GM19099 (cell line): ENCODE measurements around the gene TLE3.

Experiments
- POLR2A ChIP-seq: IDR thresholded peaks from 3 replicates; pipeline ENCODE4 v1.6.1; 2011; ENCODE audit warnings: low read depth; ENCODE audit not compliant: insufficient read length; ENCODE audit errors: extremely low read depth

The TLE3 gene

DNA sequence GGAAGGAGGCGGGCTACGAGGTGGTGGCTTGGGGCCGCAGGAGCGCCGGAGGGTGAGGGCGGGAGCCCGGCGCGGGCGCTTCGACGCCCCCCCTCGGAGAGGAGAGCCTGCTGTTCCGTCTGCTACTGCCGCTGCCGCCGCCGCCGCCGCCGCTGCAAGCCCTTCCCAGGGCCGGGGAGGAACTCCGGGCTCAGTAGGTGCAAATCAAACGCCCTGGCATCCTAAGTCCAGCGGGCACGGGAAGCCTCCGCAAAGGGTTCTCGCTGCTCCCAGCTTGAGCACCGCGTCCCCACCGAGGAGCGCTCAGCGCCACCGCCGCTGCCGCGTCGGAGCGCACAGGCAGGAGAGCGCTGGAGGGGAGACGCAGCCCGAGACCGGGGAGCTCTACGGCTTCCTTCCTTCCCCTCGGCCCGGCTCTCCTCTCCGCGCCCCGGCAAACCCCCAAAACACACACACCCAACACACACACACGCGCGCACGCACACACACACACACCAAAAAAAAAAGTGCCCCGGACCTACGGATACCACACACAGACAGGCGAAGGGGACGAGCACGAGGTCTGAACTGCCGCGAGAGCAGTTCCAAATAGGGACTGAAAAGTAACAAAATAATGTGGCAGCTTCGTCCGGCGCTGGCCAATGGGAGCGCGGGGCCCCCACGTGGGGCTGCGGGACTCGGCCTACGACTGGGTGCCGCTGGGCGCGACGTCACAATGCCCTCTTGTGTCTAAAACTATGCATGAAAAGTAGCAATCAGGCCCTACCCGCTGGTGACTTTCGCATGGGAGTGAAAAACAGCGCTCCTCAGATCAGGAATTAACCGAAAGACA, at the start of gene TLE3:
TSS of gene TLE3 (minus strand) at position 597 of the 832 bp plus-strand sequence. CDS start 1,119 bp downstream, outside the sequence.
- peak; percentile 94 for TF ChIP-seq POLR2A

GRCh38 chr15:70147178-70147760, 49.6 kb upstream of the TLE3 start:
- TF ChIP-seq POLR2A = no peak

DNA sequence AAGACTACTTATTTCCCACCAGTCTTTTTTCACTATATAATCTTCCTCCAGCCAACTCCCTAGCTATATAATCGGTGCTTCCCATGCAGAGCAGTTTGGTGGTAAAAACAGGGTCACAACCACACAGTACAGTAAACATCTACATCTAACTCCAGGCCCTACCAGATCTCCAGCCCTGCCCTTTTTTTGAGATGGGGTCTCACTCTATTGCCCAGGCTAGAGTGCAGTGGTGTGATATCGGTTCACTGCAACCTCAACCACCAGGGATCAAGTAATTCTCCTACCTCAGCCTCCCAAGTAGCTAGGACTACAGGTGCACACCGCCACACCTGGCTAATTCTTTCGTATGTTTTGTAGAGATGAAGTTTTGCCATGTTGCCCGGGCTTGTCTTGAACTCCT, 49.1 kb upstream of the TLE3 start:
- TF ChIP-seq POLR2A = no peak

DNA sequence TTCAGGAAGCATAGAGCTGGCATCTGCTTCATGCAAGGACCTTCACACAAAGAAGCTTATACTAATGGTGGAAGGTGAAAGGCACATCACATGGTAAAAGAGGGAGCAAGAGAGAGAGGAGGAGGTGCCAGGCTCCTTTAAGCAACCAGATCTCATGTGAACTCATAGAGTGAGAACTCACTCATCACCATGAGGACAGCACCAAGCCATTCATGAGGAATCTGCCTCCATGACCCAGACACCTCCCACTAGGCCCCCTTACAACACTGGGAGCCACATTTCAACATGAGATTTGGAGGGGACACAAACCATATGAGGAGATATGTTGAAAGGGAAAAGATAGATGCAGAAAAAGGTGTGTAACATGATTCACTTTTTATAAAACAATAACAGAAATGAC, 48.4 kb upstream of the TLE3 start:
- TF ChIP-seq POLR2A = no peak

DNA sequence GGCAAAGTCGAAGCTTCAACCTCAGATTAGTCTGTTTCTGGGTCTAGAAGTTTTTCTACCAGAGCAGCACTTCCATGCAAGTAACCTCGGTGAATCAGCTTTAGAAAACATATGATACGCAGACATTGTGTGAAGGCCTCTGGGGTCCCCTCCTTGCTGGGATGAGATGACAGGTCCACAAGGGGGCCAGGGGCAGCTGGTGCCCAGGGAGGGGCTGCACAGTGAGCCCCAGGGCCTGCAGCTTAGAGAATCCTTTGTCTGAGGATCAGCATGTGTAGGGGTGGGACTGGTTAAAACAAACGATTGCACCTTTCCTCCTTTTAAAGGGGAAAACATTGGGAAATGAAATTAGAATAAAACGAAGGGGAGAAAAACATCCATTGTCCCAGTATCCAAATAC, 47.5 kb upstream of the TLE3 start:
- no peak for TF ChIP-seq POLR2A

DNA sequence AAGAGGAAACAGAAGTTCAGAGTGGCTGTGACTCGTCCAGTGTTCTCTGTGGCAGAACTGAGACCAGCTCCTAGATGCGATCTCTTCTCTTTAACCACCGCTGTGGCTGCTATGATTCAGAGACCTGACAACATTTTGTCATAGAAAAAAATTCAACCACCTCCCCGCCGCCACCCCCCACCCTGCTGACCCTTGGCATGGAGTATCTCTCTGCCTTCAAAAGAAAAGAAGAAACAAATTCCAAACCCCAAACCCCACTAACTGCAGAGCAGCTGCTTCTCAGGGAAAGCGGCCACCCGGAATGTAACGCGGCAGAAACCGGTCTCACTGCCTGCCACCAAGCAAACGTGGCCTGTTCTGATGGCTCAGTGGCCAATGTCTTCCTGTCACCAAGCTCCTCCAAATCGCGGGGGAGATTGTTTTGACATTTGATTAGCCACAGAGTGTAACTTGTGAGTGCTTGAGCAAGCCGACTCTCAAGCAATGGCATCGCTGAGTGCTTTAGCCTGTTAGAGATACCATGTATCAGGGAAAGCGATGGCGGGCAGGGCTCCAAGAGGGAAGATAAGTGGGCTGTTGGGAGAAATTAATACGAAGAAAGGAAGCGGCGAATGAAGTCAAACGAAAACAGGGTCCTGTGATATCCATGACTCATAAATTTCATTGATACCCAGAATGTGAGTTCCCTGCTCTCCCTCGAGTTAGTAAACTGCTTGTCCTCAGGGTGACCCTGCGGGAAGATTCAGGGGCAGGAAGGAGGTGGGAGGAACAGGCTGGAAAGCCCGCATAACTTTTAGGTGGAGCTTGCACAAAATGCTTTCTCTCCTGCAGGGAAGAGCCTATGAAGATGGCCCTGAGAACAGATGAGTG, 44.8 kb upstream of the TLE3 start:
- no peak for TF ChIP-seq POLR2A

DNA sequence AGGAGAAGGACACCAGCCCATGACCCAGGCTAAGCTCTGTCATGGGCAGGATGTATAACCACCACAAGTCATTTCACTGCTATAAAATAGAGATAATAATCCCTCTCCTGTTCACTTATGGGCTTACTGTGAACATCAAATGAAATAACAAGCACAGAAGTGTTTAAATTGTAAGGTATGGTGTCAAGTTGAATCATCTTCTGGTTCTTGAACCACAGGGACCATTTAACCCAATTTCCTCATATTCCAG, 44.3 kb upstream of the TLE3 start:
- no peak for TF ChIP-seq POLR2A

GRCh38 chr15:70141376-70142071, 43.8 kb upstream of the TLE3 start:
- no peak for TF ChIP-seq POLR2A

DNA sequence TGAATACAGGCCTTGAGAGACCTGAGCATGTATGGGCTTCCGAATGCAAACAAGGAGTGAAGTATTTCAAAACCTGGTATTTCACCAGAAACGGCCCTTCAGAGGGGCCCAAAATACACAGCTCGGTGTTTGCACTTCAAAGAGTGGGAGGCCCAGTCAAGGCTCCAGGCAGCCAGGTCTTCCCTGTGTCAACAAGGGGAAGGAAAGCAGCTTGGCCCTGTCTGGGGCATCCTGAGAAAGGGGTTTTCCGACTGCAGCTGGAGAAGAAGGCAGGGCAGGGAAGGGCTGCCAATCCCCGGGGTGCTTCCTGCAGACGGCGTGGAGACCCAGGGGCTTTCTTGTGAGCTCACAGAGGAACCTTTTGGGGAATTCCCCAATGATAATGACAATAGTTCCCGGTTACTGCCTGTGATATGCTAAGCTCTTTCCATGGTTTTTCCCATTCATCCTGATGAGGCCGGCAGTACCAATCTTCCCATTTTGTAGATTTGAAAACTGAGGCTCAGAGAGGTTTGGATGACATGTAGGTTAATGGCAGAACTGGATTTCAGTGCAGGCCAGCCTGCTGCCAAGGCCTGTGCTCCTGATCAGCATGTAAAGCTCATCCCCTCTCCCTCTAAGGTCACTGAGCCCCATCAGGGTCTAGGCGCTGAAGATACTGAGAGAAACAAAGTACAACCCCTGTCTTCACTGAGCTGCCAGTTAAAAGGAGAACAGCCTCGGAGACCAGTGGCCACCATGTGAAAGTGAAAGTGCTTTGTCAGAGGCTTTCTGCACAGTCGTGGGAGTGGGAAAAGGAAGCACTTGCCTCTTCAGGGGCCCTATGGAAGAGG, 43.0 kb upstream of the TLE3 start:
- no peak for TF ChIP-seq POLR2A

- no peak for TF ChIP-seq POLR2A
Measured at GRCh38 chr15:70140025-70140542, 42.4 kb upstream of the TLE3 start.

DNA sequence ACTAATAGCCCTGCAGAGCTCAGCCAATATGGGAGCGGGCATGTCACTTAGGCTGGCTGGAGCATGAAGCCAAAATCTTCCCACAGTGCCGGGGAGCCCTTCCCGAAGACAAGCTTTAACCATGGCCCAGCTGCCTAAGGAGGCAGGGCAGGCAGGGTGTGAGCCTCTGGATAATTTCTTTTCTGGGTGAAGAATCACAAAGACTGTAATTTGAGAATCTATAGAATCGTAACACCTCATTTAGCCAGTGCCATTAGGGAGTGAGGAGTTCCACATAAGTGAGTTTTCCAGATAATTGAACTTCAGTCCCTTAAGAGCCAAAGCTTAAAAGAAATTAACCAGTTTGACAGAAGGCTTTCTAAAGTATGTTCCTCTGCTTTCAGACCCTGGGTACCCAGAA, 40.2 kb upstream of the TLE3 start:
- no peak for TF ChIP-seq POLR2A

DNA sequence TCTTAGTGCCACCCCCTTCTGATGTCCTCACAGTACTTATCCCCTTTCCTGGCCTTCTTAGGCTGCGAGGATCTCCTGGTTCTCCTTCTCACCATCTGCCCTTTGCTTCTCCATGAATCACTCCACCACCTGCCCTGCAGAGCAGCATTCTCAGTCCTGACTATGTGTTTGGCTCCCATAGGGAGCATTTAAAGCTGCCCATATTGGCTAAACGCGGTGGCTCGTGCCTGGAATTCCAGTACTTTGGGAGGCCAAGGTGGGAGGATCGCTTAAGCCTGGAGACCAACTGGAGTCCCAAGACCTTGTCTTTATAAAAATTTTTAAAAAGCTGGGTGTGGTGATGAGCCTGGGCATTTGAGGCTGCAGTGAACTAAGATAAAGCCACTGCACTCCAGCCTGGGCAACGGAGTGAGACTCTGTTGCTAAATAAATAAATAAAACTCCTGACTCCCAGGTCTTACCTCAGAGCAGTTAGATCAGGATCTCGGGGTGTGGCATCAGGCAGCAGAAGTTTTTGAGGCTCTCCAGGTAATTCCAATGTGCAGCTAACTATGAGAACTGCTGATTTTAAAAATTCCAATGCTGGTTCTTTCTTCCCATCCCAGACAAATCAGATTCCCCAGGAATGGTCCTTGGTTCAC, 36.2 kb upstream of the TLE3 start:
- TF ChIP-seq POLR2A = no peak

DNA sequence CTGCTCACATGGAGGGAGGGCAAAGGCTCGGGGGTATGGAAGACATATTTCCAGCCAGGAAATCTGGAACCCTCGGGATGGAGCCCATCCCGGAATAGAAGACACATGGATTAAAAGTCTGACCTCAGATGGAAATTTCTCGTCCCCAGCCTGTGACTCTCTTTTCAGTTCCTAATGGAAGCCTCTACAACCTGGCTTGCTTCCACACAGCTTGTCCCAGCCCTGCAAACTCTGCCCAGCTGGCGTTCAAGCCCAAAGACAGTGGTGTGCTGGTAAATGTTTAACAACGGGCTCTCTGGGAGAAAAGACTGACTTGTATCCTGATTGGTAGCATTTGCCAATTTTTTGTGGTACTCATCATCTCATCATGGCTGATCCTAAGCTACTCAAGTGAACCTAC, 35.6 kb upstream of the TLE3 start:
- TF ChIP-seq POLR2A = no peak

- no peak for TF ChIP-seq POLR2A
Measured at GRCh38 chr15:70132571-70132970, 34.9 kb upstream of the TLE3 start.
